ENCODE measurements around the gene PEMT.

The PEMT gene

GRCh38 chr17:17564896-17565295, 26.6 kb downstream of the PEMT start:
- TF ChIP-seq CTCF (IDR thresholded peaks at IDR 0.05; ENCODE audit: insufficient read depth, low read depth, low read length, missing control alignments): no peak
- no peak overlapping the region for H3K4me3 ChIP-seq (ENCODE audit: low read depth, low read length)
- DNase-seq (ENCODE audit: low read depth): no peak

- no peak for DNase-seq (ENCODE audit: low read depth)
- no peak for TF ChIP-seq CTCF (IDR thresholded peaks at IDR 0.05; ENCODE audit: insufficient read depth, low read depth, low read length, missing control alignments)
- no peak overlapping the region for H3K4me3 ChIP-seq (ENCODE audit: low read depth, low read length)
These were observed 27.2 kb downstream of the PEMT start for GRCh38 chr17:17564323-17564722.

GRCh38 chr17:17563530-17563929, 28.0 kb downstream of the PEMT start:
- DNase-seq (ENCODE audit: low read depth): no peak
- TF ChIP-seq CTCF (IDR thresholded peaks at IDR 0.05; ENCODE audit: insufficient read depth, low read depth, low read length, missing control alignments): no peak
- no peak overlapping the region for H3K4me3 ChIP-seq (ENCODE audit: low read depth, low read length)

- H3K4me3 ChIP-seq (ENCODE audit: low read depth, low read length): no peak overlapping the region
These were observed 29.4 kb downstream of the PEMT start for GRCh38 chr17:17562146-17562511.

GRCh38 chr17:17561408-17562145, 29.9 kb downstream of the PEMT start:
- no peak overlapping the region for H3K4me3 ChIP-seq (ENCODE audit: low read depth, low read length)
- no peak for TF ChIP-seq CTCF (IDR thresholded peaks at IDR 0.05; ENCODE audit: insufficient read depth, low read depth, low read length, missing control alignments)
- no peak for DNase-seq (ENCODE audit: low read depth)

More at GRCh38 chr17:17562146-17562511, 29.4 kb downstream of the PEMT start:
- TF ChIP-seq CTCF (IDR thresholded peaks at IDR 0.05; ENCODE audit: insufficient read depth, low read depth, low read length, missing control alignments): no peak
- no peak for DNase-seq (ENCODE audit: low read depth)

GRCh38 chr17:17560975-17561374, 30.5 kb downstream of the PEMT start:
- H3K4me3 ChIP-seq (ENCODE audit: low read depth, low read length): no peak overlapping the region
- TF ChIP-seq CTCF (IDR thresholded peaks at IDR 0.05; ENCODE audit: insufficient read depth, low read depth, low read length, missing control alignments): no peak
- DNase-seq (ENCODE audit: low read depth): no peak

GRCh38 chr17:17560167-17560566, 31.3 kb downstream of the PEMT start:
- TF ChIP-seq CTCF (IDR thresholded peaks at IDR 0.05; ENCODE audit: insufficient read depth, low read depth, low read length, missing control alignments): no peak
- H3K4me3 ChIP-seq (ENCODE audit: low read depth, low read length): no peak overlapping the region
- DNase-seq (ENCODE audit: low read depth): no peak

Data from GM12865 (cell line).